H1 (cell line): ENCODE data around the gene MTG1. TPM values are rescaled to one million over a fixed set of nuclear protein-coding genes. Genes with fewer than 3 reads are reported as not detected.

Experiments
- BACH1 ChIP-seq: IDR thresholded peaks from 2 replicates; pipeline ENCODE4 v1.6.1; 2012; ENCODE audit warnings: low read length, improper control_type of control experiment
- CHD7 ChIP-seq: fragments of 300-600 bp; sonication (generic); IDR thresholded peaks from 2 replicates; pipeline ENCODE4 v1.7.1; 2012; ENCODE audit warnings: low read length, moderate library complexity, mild to moderate bottlenecking, inconsistent platforms; ENCODE audit not compliant: insufficient replicate concordance
- CREB1 ChIP-seq: IDR thresholded peaks from 2 replicates; pipeline ENCODE4 v1.6.1; 2012; ENCODE audit warnings: inconsistent platforms
- EGR1 ChIP-seq: IDR thresholded peaks from 2 replicates; pipeline ENCODE4 v1.6.1; 2011; ENCODE audit warnings: low read depth, low read length, borderline replicate concordance
- HDAC6 ChIP-seq: IDR thresholded peaks from one replicate; pipeline ENCODE4 v1.7.1; 2012; ENCODE audit warnings: low read depth, mild to moderate bottlenecking, inconsistent platforms, low read length, moderate library complexity
- JUND ChIP-seq: IDR thresholded peaks from 2 replicates; pipeline ENCODE4 v1.6.1; 2011; ENCODE audit warnings: mild to moderate bottlenecking, improper control_type of control experiment, low read length
- KDM5A ChIP-seq: fragments of 200-600 bp; IDR thresholded peaks from 2 replicates; pipeline ENCODE4 v1.7.1; 2012; ENCODE audit warnings: mild to moderate bottlenecking, low read length, inconsistent platforms, mixed read lengths
- MAFK ChIP-seq: IDR thresholded peaks from 2 replicates; pipeline ENCODE4 v1.6.1; 2012; ENCODE audit warnings: low read depth, mild to moderate bottlenecking, improper control_type of control experiment, low read length
- TEAD4 ChIP-seq: IDR thresholded peaks from 2 replicates; pipeline ENCODE4 v1.6.1; 2012; ENCODE audit warnings: low read depth, low read length, inconsistent platforms, mixed read lengths
- polyA plus RNA-seq, 7 experiments: library from polyadenylated mRNA; depleted of rRNA in 3 of 7; stranded (reverse) in 5 of 7; unstranded in 2 of 7; fragments of >200 nt in 5 of 7; fragments of 200-250 nt in 2 of 7; gene quantifications; 1 replicate in 5 of 7; 2 replicates in 1 of 7; 4 replicates in 1 of 7; pipeline versions ENCODE4 v1.2.1 to v1.2.3, GENCODE V29; 2011 to 2013; ENCODE audit warnings: missing spikeins in 2 of 7, mixed read lengths in 2 of 7
- total RNA-seq: library from RNA; stranded (reverse); fragmentation: NEBNext Ultra II Directional; extraction: Animal tissue kit (Norgen Biotek cat#: 25700); gene quantifications from 2 replicates; pipeline ENCODE4 v1.2.1, GENCODE V29; 2021
- TF ChIP-seq, protein P1 (sequence below): IDR thresholded peaks from 2 replicates; pipeline ENCODE4 v1.6.1; 2011; ENCODE audit warnings: low read length, improper control_type of control experiment
- TF ChIP-seq, protein P2 (sequence below): IDR thresholded peaks from 2 replicates; pipeline ENCODE4 v1.6.1; 2012; ENCODE audit warnings: inconsistent platforms

Gene MTG1
- total and polyA plus RNA-seq, 2 of the 8 experiments (the other 6 are each of a cell fraction or from before 2014, with no cell fraction given), result 56.6 to 81.6 TPM

DNA sequence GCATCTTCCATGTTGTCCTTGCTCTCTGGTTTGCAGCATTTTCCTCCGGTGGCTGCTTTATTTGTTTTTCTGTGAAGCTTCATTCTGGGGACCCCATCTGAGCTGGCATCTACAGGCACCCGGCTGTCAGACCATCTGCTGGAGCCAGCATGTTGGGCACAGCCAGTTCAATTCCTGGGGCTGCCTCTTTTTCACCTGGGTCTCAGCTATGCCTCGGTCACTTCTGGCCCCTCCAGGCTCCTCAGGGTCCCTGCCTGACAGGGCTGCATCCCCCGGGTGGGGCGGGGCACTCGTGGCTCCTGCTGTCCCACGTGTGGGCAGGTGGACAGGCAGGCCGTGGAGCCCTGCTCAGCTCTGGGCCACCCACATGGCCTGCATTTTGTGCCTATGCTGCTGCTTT is 67.9 kb downstream of the MTG1 start (continued):
- TF ChIP-seq CHD7 (no peak), BACH1 (no peak), JUND (no peak), EGR1 (no peak), KDM5A (no peak), MAFK (no peak), HDAC6 (no peak), CREB1 (no peak), TEAD4 (no peak)
- TF ChIP-seq, protein P1, sequence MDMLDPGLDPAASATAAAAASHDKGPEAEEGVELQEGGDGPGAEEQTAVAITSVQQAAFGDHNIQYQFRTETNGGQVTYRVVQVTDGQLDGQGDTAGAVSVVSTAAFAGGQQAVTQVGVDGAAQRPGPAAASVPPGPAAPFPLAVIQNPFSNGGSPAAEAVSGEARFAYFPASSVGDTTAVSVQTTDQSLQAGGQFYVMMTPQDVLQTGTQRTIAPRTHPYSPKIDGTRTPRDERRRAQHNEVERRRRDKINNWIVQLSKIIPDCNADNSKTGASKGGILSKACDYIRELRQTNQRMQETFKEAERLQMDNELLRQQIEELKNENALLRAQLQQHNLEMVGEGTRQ, result no peak
- TF ChIP-seq, protein P2, sequence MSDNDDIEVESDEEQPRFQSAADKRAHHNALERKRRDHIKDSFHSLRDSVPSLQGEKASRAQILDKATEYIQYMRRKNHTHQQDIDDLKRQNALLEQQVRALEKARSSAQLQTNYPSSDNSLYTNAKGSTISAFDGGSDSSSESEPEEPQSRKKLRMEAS, result no peak
